ENCODE results near the gene TSPEAR.

- TF ChIP-seq CTCF (IDR thresholded peaks at IDR 0.05) (no peak), POLR2A (IDR thresholded peaks at IDR 0.05) (no peak)
Observed at GRCh38 chr21:44734026-44734745, 22.8 kb upstream of the TSPEAR start.
